ENCODE measurements around the gene RAB15. TPM values are rescaled to one million over a fixed set of nuclear protein-coding genes. Genes with fewer than 3 reads are reported as not detected.
"Not testable (repeated sequence)": the region's sequence is repeated elsewhere in the genome, so short reads cannot be mapped to it uniquely, and the experiment has no call there.

RAB15 gene
- total and polyA plus RNA-seq, 7 donors, result 3.1 to 61.9 (median 18.0) TPM

DNA sequence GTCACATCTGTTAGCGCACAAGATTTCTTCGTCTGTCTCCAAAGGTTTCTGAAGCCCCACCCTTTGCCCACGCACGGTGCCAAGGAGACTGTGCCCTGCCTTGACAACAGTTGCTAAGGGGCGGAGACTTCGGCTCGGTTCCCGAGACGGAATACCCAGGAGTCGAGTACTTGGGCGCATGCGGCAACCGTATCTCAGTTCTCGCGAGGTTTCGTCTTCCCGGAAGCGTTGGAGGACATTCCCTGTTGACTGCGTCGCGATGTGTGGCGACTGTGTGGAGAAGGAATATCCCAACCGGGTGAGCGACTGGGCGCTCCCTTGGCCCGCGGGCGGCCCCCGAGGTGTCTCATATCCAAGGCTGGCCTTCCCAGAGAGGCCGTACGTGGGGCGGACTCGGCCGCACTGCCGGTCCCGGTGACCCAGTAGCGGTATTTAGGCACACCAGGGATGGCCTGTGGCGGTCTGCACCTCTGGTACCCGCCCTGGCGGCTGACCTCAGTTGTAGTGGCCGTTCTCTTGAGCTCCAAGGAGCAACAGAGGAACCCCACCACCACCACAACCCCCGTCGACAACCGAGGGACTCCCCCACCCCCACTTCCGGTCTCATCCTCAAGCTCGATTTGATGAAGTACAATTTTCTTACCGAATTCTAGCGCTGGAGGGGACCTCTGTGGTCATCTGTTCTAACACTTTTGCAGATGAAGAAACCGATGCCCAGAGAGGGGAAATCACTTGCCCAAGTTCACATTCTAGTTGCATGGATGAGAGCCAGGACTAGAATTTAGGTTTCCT, 57.7 kb downstream of the RAB15 start, which contains the start of gene CHURC1:
Gene CHURC1, plus strand, starts transcription at position 219 of the 792 bp plus-strand sequence. Its CDS starts 41 bp downstream, at position 260.
- Histone ChIP-seq H3K4me3 (peak within 1 kb of the TSS; percentile 99), H3K27ac (peak within 1 kb of the TSS; percentile 100), H3K36me3 (ENCODE audit: insufficient read depth in 1 of 2, low read depth in 1 of 2) (no peaks in the 10 kb centered on the region), H3K4me1 (peaks cover 39% of the 10 kb centered on the region), H3K9me3 (no peaks in the 10 kb centered on the region), H3K27me3 (ENCODE audit: insufficient read depth in 3 of 3, low read length in 2 of 3) (no peaks in the 10 kb centered on the region)
- DNase-seq (peak; percentile 99), ATAC-seq (peak; percentile 98 to 99 (median 99))
- 0% methylated on average over 49 of the region's 49 CpGs for WGBS, 3 donors
- TF ChIP-seq CTCF (IDR thresholded peaks at IDR 0.05), result no peak
- intact Hi-C loops (cut with DNase I), result no loop called here

DNA sequence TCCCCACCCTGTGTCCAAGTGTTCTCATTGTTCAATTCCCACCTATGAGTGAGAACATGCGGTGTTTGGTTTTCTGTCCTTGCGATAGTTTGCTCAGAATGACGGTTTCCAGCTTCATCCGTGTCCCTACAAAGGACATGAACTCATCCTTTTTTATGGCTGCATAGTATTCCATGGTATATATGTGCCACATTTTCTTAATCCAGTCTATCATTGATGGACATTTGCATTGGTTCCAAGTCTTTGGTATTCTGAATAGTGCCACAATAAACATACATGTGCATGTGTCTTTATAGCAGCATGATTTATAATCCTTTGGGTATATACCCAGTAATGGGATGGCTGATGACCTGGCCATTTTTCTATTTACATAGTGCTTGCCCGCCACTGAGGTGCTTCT, 58.7 kb downstream of the RAB15 start:
- H3K27ac ChIP-seq; intact Hi-C loops (cut with DNase I): not testable (repeated sequence)
- 18 to 38% (median 29%) methylated on average over 1 to 4 of the region's 5 CpGs for WGBS, 3 donors

GRCh38 chr14:64912261-64912660, 59.9 kb downstream of the RAB15 start:
- Histone ChIP-seq H3K9me3 (no peaks in the 10 kb centered on the region), H3K27me3 (ENCODE audit: insufficient read depth in 3 of 3, low read length in 2 of 3) (no peaks in the 10 kb centered on the region), H3K36me3 (ENCODE audit: insufficient read depth in 1 of 2, low read depth in 1 of 2) (no peaks in the 10 kb centered on the region), H3K4me1 (peaks cover 17% of the 10 kb centered on the region), H3K4me3 (no peak overlapping the region), H3K27ac (no peak overlapping the region)
- intact Hi-C loops (cut with DNase I), result no loop called here
- ATAC-seq (no peak), DNase-seq (no peak)
- TF ChIP-seq CTCF (IDR thresholded peaks at IDR 0.05), result no peak
- WGBS, 3 donors, result 0 to 53% (median 0%) methylated on average over 1 of the region's 1 CpG

More for the DNA sequence above, 58.7 kb downstream of the RAB15 start:
- not testable (repeated sequence) for DNase-seq; H3K36me3 ChIP-seq (ENCODE audit: insufficient read depth in 1 of 2, low read depth in 1 of 2); H3K9me3 ChIP-seq; H3K27me3 ChIP-seq (ENCODE audit: insufficient read depth in 3 of 3, low read length in 2 of 3); ATAC-seq
- Histone ChIP-seq H3K4me1 (peaks cover 29% of the 10 kb centered on the region), H3K4me3 (peak overlapping the region; percentile 99)

DNA sequence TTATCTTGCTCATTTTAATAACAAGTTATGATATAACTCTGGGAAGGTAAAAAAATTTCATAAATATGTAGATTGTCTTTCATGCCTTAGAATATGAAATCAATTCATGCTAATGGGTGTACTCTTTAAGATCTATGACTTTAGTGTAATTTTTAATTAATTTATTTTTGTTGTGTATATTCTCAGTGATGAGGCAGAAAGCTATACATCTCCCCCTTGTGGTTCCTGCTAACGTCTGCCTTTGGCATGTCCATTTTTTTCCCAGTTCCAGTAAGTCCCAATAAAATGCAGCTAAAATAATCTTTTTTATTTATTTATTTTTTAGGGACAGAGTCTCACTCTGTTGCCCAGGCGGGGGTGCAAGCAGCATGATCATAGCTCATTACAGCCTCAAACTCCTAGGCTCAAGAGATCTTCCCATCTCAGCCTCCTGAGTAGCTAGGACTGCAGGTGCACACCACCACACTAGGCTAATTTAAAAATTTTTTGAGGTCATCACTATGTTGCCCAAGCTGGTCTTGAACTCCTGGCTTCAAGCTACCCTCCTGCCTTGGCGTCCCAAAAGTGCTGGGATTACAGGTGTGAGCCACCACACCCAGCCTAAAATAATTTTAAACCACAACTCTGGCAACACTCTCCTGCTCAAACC, 61.2 kb downstream of the RAB15 start:
- intact Hi-C loops (cut with DNase I), result no loop called here
- H3K4me1 ChIP-seq, result peaks cover 9% of the 10 kb centered on the region
- no peak overlapping the region for H3K27ac ChIP-seq
- H3K36me3 ChIP-seq (ENCODE audit: insufficient read depth in 1 of 2, low read depth in 1 of 2), result no peaks in the 10 kb centered on the region
- 24 to 32% (median 28%) methylated on average over 3 of the region's 3 CpGs for WGBS, 3 donors
- H3K27me3 ChIP-seq (ENCODE audit: insufficient read depth in 3 of 3, low read length in 2 of 3), result no peaks in the 10 kb centered on the region
- DNase-seq (no peak), ATAC-seq (no peak)
- peak; percentile 40 for TF ChIP-seq CTCF (IDR thresholded peaks at IDR 0.05)
- H3K9me3 ChIP-seq, result no peaks in the 10 kb centered on the region
- no peak overlapping the region for H3K4me3 ChIP-seq

GRCh38 chr14:64906022-64906421, 66.1 kb downstream of the RAB15 start:
- Histone ChIP-seq H3K4me1 (no peaks in the 10 kb centered on the region), H3K9me3 (no peaks in the 10 kb centered on the region), H3K27ac (no peak overlapping the region), H3K36me3 (ENCODE audit: insufficient read depth in 1 of 2, low read depth in 1 of 2) (no peaks in the 10 kb centered on the region), H3K4me3 (no peak overlapping the region), H3K27me3 (ENCODE audit: insufficient read depth in 3 of 3, low read length in 2 of 3) (no peaks in the 10 kb centered on the region)
- ATAC-seq, result no peak
- no peak for TF ChIP-seq CTCF (IDR thresholded peaks at IDR 0.05)
- 73 to 80% (median 77%) methylated on average over 6 of the region's 6 CpGs for WGBS, 3 donors
- intact Hi-C loops (cut with DNase I), result no loop called here
- no peak for DNase-seq
